ENCODE results near the gene SWI5.
"Not testable (repeated sequence)": the region's sequence is repeated elsewhere in the genome, so short reads cannot be mapped to it uniquely, and the experiment has no call there.

Gene SWI5
- 8.2 to 9.5 reads per million in 2 experiments for total RNA-seq

GRCh38 chr9:128276008-128276573, at the start of gene SWI5:
Gene SWI5 (plus strand): TSS chr9:128276276.
- peak; percentile 100 for DNase-seq (ENCODE audit: low read depth)

GRCh38 chr9:128226412-128226801, 49.7 kb upstream of the SWI5 start:
- no peak for DNase-seq (ENCODE audit: low read depth)

DNA sequence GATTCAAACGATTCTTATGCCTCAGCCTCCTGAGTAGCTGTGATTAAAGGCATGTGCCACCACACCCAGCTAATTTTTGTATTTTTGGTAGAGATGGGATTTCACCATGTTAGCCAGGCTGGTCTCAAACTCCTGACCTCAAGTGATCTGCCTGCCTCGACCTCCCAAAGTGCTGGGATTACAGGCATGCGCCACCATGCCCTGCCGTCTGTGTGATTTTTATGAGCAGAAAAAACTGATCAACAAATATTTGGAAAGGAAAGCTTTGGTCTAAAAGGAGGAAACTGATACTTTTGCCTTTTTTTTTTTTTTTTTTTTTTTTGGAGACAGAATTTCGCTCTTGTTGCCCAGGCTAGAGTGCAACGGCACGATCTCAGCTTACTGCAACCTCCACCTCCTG, 45.2 kb upstream of the SWI5 start:
- not testable (repeated sequence) for DNase-seq (ENCODE audit: low read depth)

DNA sequence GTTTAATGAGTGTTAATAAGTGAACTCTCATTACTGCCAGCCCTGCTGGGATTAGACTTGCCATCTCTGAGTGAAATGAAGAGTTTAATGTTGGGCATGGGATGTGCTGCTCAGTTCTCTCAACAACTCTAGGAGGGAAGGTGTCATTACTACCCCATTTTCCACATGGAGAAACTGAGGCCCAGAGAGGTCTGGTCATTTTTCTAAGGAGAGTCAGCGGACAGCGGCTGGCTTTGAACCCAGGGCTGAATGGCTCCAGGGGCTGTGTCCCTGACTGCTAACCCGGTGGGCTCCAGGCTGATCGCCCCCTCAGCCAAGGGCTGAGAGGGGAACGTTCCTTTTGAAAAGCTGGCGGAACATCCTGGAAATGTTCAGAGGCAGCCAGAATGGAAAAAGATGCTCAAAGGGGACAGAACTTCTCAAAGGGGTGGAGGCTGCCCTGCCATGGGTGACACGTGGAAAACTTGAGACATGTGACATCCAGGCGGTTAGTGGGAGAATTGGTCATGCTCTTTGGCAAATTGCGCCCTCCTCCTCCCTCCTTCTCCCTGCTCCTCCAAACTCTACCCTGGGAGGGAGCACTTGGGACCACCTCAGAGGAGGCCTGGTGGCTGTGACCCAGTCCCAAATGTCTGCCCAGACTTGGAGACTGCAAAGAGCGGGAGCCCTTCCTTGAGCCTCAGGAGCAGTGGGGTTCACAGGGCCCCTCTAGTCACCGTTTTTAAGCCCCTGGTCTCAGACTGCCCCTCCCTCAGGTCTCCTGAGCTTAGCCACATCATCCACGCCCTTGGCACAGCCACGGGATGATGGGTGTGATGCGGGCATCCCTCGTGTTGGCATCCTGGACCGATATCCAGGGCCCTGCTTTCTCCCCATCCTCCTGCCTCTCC, 44.2 kb upstream of the SWI5 start:
- DNase-seq (ENCODE audit: low read depth) = no peak

DNA sequence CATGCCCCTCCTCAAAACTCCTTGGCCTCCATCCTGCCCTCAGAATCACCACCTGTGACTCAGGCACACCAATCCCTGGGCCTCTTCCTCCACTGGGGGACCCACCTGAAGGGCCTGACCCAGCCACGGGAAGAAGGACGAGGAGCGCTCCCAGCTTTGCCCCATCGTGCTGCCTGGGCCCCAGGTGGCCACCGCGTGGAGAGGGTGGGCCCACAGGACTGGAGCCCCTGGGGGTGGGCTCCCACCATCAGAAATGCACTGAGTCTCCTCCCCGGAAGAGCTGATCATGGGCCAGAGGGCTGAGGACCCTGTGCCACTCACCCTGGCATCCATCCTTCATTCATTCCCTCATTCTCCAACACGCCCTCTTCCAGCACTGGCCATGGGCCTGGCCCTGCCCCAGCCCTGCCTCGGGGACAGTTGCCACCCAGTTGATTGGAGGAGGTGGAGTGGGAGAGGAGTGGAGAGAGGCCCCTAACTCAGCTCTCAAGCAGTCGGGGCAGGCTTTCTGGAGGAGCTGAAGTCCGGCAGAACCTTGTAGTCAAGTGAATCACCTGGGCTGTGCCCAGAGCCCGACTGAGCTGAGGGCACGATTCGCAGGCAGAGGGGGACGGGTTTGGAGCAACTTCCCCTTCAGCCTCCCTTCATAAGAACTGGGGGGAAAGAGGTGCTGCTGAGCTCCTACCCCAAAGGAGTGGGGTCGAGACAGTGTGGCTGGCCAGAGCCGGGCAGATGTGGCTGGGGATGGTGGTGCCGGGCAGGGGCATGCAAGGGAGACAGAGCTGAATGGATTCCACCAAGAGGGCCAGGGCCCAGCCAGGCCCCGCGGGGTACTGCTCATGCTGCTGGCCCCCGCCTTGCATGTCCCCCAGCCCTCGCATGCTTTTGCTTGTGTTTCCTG, 43.3 kb upstream of the SWI5 start:
- no peak for DNase-seq (ENCODE audit: low read depth)

DNA sequence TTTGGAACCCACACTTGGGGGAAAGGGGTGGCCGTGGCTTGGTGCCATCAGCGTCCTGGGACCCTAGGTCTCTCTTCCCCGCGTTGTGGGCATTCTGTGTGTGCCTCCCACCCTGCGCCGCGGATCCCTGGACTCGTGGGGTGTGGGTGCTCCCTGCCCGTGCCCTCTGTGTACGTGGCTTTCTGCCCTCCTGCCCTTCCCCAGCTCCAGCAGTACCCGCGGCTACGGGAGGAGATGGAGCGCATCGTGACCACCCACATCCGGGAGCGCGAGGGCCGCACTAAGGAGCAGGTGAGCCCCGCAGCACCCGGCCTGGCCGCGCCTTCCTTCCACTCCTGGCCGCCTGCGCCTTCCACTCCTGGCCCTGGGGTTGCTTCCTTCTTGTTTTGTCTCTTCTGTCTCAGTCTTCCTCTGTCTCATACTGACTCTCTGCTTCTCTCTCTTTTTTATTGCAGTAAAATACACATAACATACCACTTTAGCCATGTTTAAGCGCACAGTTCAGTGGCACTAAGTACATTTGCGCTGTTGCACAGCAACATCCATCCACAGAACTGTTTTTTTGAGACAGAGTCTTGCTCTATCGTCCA, 42.2 kb upstream of the SWI5 start:
- no peak for DNase-seq (ENCODE audit: low read depth)

DNA sequence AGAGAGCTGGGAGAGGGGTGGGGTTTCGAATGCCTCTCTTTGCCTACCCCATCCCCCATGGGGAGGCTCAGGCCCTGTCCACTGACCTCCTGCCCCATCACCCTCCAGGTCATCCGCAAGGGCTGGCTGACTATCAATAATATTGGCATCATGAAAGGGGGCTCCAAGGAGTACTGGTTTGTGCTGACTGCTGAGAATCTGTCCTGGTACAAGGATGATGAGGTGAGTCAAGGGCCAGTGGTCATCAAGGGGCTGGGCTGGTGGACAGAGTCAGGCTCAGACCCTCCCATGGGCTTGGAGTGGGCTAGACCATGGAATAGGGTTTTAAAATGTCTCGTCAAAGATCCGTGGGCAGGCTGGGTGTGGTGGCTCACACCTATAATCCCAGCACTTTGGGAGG, 34.0 kb upstream of the SWI5 start:
- DNase-seq (ENCODE audit: low read depth) = no peak

DNA sequence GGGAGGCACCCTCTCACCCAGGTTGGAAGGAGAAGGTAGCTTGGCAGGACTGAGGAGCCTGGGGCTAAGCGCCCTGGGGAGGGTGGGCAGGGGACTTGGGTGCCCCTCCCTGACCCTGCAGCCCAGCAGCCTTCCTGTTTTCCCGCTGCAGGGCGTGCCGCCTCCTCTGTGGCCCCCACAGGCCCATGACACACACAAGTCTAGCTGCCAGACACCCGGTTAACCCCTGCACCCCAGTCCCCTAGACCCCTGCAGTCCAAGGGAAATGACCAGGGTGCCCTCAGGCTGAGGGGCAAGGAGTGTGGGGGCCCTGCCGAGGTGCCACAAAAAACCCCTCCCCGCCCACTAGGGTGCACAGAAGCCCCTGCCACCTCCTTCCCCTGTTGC, 33.3 kb upstream of the SWI5 start:
- DNase-seq (ENCODE audit: low read depth) = no peak

DNA sequence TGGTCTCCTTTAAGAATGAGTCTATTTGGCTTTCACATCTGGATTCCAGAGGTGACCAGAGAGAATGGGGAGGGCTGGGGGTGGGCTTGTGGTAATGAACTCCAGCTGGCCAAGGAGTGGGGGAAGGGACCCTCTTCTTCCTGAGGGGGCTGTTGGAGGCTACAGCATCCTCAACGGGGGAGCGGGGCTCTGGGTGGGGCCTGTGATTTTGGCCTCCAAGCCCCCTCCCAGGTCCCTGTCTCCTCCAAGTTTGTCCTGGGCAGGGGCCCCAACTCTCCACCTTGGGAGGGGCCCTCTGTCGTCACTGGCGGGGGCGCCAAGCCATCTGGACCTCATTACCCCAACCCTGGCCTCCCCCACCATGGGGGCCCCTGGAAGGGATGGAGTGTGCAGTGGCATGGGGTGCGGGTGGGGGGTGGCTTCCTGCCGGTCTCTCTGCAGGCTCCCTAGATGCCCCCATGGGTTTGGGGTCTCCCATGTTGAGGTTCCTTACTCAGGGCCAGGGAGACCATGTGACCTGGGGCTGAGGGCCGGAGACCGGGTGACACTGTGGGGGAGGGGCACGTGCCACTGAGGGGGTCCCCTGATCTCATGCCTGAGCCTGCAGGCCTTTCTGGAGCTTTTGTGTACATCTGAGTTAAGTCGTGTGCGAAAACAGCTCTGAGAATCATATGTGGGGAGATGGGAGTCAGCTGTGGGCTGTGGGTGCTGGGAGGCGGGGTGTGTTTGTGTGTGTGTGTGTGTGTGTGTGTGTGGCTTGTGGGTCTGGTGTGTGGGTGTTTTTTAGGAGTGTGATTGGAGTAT, 32.7 kb upstream of the SWI5 start:
- DNase-seq (ENCODE audit: low read depth) = no peak

GRCh38 chr9:128244091-128244836, 31.8 kb upstream of the SWI5 start:
- no peak for DNase-seq (ENCODE audit: low read depth)

DNA sequence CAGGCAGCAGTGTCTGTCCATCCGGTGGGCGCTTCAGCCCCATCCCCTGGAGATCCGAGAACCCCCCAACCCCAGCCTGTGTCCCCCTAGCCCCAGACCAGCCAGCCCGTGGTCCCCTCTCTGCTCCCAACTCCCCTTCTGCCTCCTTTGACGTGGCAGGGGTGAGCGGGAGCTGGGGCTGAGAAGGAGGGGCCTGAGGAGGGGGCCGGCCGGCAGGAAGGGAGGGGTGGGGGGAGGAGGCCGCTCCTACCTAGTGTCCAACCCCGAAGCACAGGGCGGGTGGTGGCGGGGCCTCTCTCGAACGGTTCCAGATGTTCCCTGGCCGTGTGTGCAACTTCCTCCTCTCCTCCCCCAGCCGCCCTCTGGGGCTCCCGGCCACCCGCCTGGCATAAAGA, 31.2 kb upstream of the SWI5 start:
- DNase-seq (ENCODE audit: low read depth) = no peak

GRCh38 chr9:128245421-128246151, 30.5 kb upstream of the SWI5 start:
- DNase-seq (ENCODE audit: low read depth) = no peak

- DNase-seq (ENCODE audit: low read depth) = no peak
Measured at GRCh38 chr9:128246471-128246870, 29.6 kb upstream of the SWI5 start.

DNA sequence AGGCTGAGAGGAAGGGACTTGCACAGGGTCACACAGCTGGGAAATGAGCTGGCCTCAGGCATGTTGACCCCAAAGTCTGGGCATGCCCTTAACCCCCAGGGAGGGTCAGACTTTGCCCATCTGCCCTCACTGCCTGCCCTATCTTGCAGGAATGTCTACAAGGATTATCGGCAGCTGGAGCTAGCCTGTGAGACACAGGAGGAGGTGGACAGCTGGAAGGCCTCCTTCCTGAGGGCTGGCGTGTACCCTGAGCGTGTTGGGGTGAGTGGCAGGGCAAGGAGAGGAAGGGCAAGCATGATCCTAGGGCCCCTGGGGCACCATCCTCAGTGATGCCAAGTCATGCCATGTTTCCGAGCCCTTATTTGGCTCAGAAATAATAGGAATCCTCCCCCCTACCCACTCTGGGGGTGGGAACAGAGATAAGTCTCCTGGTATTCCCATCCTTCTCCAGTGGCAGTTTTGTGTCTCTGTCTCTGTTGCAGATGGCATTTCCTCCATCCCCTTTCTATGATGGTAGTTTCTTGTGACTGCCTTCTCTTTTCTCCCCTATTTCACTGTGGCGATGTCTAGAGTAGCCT, 28.8 kb upstream of the SWI5 start:
- DNase-seq (ENCODE audit: low read depth) = no peak

DNA sequence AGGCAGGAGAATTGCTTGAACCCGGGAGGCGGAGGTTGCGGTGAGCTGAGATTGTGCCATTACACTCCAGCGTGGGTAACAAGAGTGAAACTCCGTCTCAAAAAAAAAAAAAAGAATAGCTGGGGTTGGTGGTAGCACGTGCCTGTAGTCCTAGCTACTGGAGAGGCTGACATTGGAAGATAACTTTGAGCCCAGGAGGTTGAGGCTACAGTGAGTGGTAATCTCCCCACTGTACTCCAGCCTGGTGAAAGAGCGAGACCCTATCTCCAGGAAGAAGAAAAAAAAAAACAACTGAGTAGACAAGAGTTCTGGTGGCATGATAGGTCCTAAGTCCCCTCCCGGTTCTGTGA, 26.5 kb upstream of the SWI5 start:
- DNase-seq (ENCODE audit: low read depth) = no peak

DNA sequence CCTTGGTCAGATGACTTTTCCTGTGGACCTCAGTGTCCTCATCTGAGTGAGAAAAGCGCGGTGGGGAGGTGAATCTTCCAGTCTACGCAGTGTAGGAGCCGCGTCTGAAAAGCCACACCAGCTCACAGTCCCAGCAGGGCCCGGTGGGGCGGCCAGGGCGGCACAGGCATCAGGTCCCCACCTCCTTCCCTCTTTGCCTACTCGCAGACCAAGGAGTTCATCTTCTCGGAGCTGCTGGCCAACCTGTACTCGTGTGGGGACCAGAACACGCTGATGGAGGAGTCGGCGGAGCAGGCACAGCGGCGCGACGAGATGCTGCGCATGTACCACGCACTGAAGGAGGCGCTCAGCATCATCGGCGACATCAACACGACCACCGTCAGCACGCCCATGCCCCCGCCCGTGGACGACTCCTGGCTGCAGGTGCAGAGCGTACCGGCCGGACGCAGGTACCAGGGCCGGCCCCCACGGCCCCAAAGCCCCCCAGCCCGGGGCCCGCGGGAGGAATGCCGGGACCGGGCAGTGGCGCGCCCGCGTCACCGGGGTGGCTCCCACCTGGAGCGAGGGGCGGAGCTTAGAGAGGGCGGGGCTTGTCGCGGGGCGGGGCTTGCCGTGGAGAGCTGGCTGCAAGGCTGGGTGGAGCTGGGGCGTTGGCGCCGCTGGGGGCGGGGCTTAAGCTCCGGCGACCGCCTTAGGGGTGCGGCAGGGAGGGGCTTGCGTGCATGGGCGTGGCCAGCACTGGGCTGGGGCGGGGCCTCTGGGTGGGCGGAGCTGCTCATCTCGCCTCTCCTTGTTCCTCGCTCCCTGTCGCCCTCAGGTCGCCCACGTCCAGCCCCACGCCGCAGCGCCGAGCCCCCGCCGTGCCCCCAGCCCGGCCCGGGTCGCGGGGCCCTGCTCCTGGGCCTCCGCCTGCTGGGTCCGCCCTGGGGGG, 25.9 kb upstream of the SWI5 start:
- DNase-seq (ENCODE audit: low read depth) = peak; percentile 98

- no peak for DNase-seq (ENCODE audit: low read depth)
Measured at GRCh38 chr9:128250839-128251731, 25.0 kb upstream of the SWI5 start.

DNA sequence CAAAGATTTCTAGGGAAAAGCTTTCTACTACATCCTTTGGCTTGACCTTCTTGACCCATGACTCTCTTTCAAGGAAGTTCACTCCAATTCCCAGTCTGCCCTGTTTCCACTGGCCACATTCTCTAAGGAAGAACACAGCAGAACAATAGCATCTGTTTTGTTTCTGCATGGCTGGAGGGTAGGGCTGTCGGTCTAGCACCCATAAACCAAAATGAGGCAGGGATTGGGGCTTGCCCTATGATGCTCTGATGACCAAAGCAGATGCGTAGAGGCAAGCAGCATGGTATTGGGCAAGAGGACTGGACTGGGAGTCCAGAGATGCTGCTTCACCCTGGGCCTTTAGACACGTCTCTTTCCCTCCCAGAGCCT, 24.4 kb upstream of the SWI5 start:
- DNase-seq (ENCODE audit: low read depth) = no peak
